Caco-2 (cell line): Measurements from ENCODE around the gene G6PC3. TPM values are rescaled to one million over a fixed set of nuclear protein-coding genes. Genes with fewer than 3 reads are reported as not detected.
"Not testable (repeated sequence)": the region's sequence is repeated elsewhere in the genome, so short reads cannot be mapped to it uniquely, and the experiment has no call there.

Experiments
- BruUV-seq: library from RNA; stranded (reverse); fragments of 400-500 nt; replicated peaks from 2 replicates; lab custom pipeline; 2021; lab: Mats Ljungman, UMichigan
- CTCF ChIA-PET: fragments of 300-600 bp; sonication (Branson Sonifier 250); formaldehyde crosslinking; loops from one replicate; lab custom pipeline; 2022; ENCODE audit warnings: antibody characterized with exemption; lab: Charles Lee
- POLR2A ChIA-PET: fragments of 300-600 bp; sonication (Branson Sonifier 250); formaldehyde crosslinking; loops from one replicate; lab custom pipeline; 2022; ENCODE audit warnings: antibody characterized with exemption; lab: Charles Lee
- DNase-seq, 2 experiments: peaks; one replicate each; pipeline versions ENCODE4 v3.0.0 to v3.0.0-alpha.2; 2020 to 2022
- H3K27me3 ChIP-seq: replicated peaks from 2 replicates; pipeline ENCODE4 v1.6.0; 2011; ENCODE audit warnings: low read length; ENCODE audit not compliant: control insufficient read depth, insufficient read depth
- H3K36me3 ChIP-seq: 2 replicates; pipeline ENCODE4 v1.5.1; 2011; ENCODE audit warnings: low read length; ENCODE audit not compliant: control insufficient read depth, insufficient read depth
- H3K4me1 ChIP-seq: fragments of 250-450 bp; sonication (Bioruptor Pico); 2 replicates; pipeline ENCODE4 v1.5.1; 2020; ENCODE audit warnings: mild to moderate bottlenecking
- H3K4me3 ChIP-seq: 2 replicates; pipeline ENCODE4 v1.5.1; 2011; ENCODE audit warnings: low read depth, mild to moderate bottlenecking, control low read depth, low read length
- H3K9me3 ChIP-seq: fragments of 250-450 bp; sonication (Bioruptor Pico); 2 replicates; pipeline ENCODE4 v1.5.1; 2020; ENCODE audit warnings: mild to moderate bottlenecking, moderate library complexity
- H3K27ac Mint-ChIP-seq: one replicate; pipeline ENCODE4 v1.8.0; 2022; ENCODE audit warnings: mixed read lengths; ENCODE audit not compliant: unreplicated experiment
- H3K27me3 Mint-ChIP-seq: one replicate; pipeline ENCODE4 v1.8.0; 2022; ENCODE audit warnings: mixed read lengths; ENCODE audit not compliant: insufficient read depth, unreplicated experiment
- H3K36me3 Mint-ChIP-seq: one replicate; pipeline ENCODE4 v1.8.0; 2022; ENCODE audit warnings: mild to moderate bottlenecking, mixed read lengths; ENCODE audit not compliant: insufficient read depth, unreplicated experiment
- H3K4me1 Mint-ChIP-seq: one replicate; pipeline ENCODE4 v1.8.0; 2022; ENCODE audit warnings: low read depth, mixed read lengths; ENCODE audit not compliant: unreplicated experiment
- H3K4me3 Mint-ChIP-seq: one replicate; pipeline ENCODE4 v1.8.0; 2022; ENCODE audit warnings: mild to moderate bottlenecking, moderate library complexity, mixed read lengths; ENCODE audit not compliant: unreplicated experiment
- H3K9me3 Mint-ChIP-seq: one replicate; pipeline ENCODE4 v1.8.0; 2022; ENCODE audit warnings: mixed read lengths; ENCODE audit not compliant: unreplicated experiment
- intact Hi-C: fragments of 100-400 bp; cut with micrococcal nuclease; formaldehyde crosslinking; loops from one replicate; pipeline ENCODE4 v1.10.0; 2022; ENCODE audit not compliant: unreplicated experiment
- total RNA-seq: library from RNA; stranded (reverse); gene quantifications from 2 replicates; pipeline ENCODE4 v1.2.3, GENCODE V29; 2022
- TF ChIP-seq, protein P1 (sequence below), 2 experiments: fragments of 200-600 bp in 1 of 2; IDR thresholded peaks; 1 replicate in 1 of 2; 2 replicates in 1 of 2; pipeline versions ENCODE4 v1.5.1 to v1.8.0; 2011 to 2022; ENCODE audit warnings: antibody characterized with exemption in 1 of 2, control low read depth in 1 of 2, inconsistent platforms in 1 of 2, low read depth in 1 of 2, low read length in 1 of 2, mild to moderate bottlenecking in 1 of 2, moderate library complexity in 1 of 2; ENCODE audit not compliant: insufficient read depth in 1 of 2, severe bottlenecking in 1 of 2, unreplicated experiment in 1 of 2

G6PC3 gene
- total RNA-seq, 1 experiment from 2014 or later, result 60.1 TPM

DNA sequence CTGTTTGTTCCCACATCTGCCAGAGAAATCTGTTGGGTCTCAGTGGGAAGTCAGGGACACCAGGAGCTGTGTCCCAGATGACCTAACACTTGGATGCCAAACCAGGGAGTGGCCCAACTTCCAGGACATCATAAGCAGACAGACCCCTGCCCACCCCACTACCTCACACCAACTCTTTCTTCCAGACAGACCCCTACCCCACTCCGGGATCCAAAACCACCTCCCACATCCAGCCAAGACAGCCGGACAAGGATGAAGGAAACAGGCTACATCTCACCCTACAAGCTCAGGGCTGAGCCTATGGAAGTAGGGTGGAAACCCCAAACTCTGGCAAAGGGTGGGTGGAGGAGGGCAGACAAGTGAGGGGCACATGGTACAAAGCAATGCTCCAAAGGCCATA lies 49.3 kb downstream of the G6PC3 start:
- TF ChIP-seq, protein P1, sequence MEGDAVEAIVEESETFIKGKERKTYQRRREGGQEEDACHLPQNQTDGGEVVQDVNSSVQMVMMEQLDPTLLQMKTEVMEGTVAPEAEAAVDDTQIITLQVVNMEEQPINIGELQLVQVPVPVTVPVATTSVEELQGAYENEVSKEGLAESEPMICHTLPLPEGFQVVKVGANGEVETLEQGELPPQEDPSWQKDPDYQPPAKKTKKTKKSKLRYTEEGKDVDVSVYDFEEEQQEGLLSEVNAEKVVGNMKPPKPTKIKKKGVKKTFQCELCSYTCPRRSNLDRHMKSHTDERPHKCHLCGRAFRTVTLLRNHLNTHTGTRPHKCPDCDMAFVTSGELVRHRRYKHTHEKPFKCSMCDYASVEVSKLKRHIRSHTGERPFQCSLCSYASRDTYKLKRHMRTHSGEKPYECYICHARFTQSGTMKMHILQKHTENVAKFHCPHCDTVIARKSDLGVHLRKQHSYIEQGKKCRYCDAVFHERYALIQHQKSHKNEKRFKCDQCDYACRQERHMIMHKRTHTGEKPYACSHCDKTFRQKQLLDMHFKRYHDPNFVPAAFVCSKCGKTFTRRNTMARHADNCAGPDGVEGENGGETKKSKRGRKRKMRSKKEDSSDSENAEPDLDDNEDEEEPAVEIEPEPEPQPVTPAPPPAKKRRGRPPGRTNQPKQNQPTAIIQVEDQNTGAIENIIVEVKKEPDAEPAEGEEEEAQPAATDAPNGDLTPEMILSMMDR (IDR thresholded peaks at IDR 0.05; ENCODE audit: insufficient read depth in 1 of 2, low read depth in 1 of 2, low read length in 1 of 2, severe bottlenecking in 1 of 2, unreplicated experiment in 1 of 2), result no peak

DNA sequence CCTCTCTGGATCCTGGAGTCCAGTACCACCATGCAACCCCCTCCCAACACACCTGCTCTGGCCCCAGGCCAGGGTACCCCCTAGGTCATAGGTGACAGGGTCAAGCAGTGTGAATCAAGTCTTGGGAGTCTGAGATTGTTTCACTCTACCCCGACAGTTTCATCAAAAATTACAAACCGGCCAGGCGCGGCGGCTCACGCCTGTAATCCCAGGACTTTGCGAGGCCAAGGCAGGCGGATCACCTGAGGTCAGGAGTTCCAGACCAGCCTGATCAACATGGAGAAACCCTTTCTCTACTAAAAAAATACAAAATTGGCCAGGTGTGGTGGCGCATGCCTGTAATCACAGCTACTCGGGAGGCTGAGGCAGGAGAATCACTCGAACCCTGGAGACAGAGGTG lies 49.7 kb downstream of the G6PC3 start:
- H3K27me3 Mint-ChIP-seq, H3K4me1 Mint-ChIP-seq, CTCF ChIA-PET, H3K36me3 Mint-ChIP-seq, H3K27me3 ChIP-seq, H3K4me1 ChIP-seq, H3K4me3 ChIP-seq, BruUV-seq, H3K9me3 ChIP-seq, H3K36me3 ChIP-seq, DNase-seq, H3K9me3 Mint-ChIP-seq, POLR2A ChIA-PET, H3K27ac Mint-ChIP-seq, intact Hi-C loops, H3K4me3 Mint-ChIP-seq: not testable (repeated sequence)

More for the DNA sequence above, 49.3 kb downstream of the G6PC3 start:
- H3K9me3 ChIP-seq, result no peaks in the 10 kb centered on the region
- Mint-ChIP-seq H3K9me3 (no peaks in the 10 kb centered on the region), H3K27ac (no peak overlapping the region), H3K27me3 (no peaks in the 10 kb centered on the region), H3K4me1 (peaks cover 7% of the 10 kb centered on the region), H3K4me3 (no peak overlapping the region), H3K36me3 (no peaks in the 10 kb centered on the region)
- DNase-seq, result no peak
- CTCF ChIA-PET, result no interaction called here
- H3K4me3 ChIP-seq, result no peak overlapping the region
- POLR2A ChIA-PET, result interaction anchor here (0.6 kb wide), 1 partner anchor 13 kb away, joined by 6 read pairs; no protein-coding TSS in a partner anchor
- H3K27me3 ChIP-seq, result no peaks in the 10 kb centered on the region
- peaks cover 5% of the 10 kb centered on the region; the same call in 1 of the 2 replicates for H3K4me1 ChIP-seq
- intact Hi-C loops, result no loop called here
- no TSS peak for BruUV-seq
- H3K36me3 ChIP-seq, result no peaks in the 10 kb centered on the region

DNA sequence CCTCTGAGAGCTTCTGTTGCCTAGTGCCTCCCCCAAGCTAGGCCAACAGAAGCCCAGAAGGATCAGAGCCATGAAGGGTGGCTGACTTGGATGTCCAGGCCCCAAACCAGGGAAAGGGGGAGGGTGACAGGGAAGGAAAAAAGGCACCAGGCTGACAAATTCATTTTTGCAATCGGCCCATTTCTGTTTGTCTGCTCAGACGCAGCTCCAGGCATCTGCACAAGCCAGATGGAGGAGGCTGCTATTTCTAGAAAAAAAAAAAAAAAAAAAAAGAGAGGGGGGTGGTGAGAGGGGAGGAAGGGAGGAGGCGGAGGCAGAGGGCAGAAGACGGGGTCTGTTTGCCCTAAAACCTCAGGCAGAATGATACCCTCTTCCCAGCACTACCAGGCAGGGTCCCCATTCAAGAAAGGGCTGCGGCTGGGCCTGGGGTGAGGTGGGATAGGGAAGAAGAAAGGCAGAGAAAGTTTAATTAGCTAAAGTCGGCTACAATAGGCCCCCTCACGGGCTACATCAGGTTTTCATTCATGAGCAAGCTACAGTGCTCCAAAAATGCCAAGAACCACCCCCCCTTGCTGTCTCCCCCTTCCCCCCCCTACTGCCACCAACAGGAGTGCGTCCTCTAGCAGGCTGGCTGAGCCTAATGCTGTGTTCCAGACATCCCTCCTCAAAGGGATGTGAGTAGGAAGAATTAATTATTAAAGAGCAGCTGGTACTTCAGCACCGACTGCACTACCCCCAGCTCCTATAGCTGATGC lies 50.5 kb downstream of the G6PC3 start:
- ChIA-PET POLR2A (no interaction called here), CTCF (interaction anchor here (0.9 to 1.0 kb wide), 2 partner anchors 38 to 183 kb away, joined by 3 to 4 read pairs; no protein-coding TSS in a partner anchor)
- H3K36me3 Mint-ChIP-seq, result no peaks in the 10 kb centered on the region
- intact Hi-C loops, result no loop called here
- Histone ChIP-seq H3K4me3 (no peak overlapping the region), H3K36me3 (no peaks in the 10 kb centered on the region), H3K4me1 (peaks cover 5% of the 10 kb centered on the region; the same call in 1 of the 2 replicates), H3K27me3 (no peaks in the 10 kb centered on the region), H3K9me3 (no peaks in the 10 kb centered on the region)
- DNase-seq, result no peak
- BruUV-seq, result TSS peak; percentile 1
- no peak overlapping the region for H3K4me3 Mint-ChIP-seq
- no peaks in the 10 kb centered on the region for H3K9me3 Mint-ChIP-seq
- no peak overlapping the region for H3K27ac Mint-ChIP-seq
- H3K27me3 Mint-ChIP-seq, result no peaks in the 10 kb centered on the region
- H3K4me1 Mint-ChIP-seq, result peaks cover 7% of the 10 kb centered on the region
- TF ChIP-seq, protein P1 (IDR thresholded peaks at IDR 0.05; ENCODE audit: insufficient read depth in 1 of 2, low read depth in 1 of 2, low read length in 1 of 2, severe bottlenecking in 1 of 2, unreplicated experiment in 1 of 2), result no peak
